WTC11 (cell line): ENCODE results near the gene KIAA1671. TPM values are rescaled to one million over a fixed set of nuclear protein-coding genes. Genes with fewer than 3 reads are reported as not detected.

Experiments used
- ATAC-seq: fragments of 200-7000 bp; cut with Tn5 transposase; 2 replicates; pipeline ENCODE4 v1.10.0; 2021; ENCODE audit warnings: mild to moderate bottlenecking, moderate library complexity
- CTCF ChIA-PET: fragments of 300-600 bp; sonication (Branson Sonifier 250); formaldehyde crosslinking; loops from one replicate; lab custom pipeline; 2021; ENCODE audit warnings: antibody characterized with exemption; lab: Charles Lee
- POLR2A ChIA-PET: fragments of 350-600 bp; sonication (Branson Sonifier 250); formaldehyde crosslinking; loops from one replicate; lab custom pipeline; 2021; ENCODE audit warnings: antibody characterized with exemption; lab: Charles Lee
- DNase-seq: peaks from one replicate; pipeline ENCODE4 v3.0.0; 2021; ENCODE audit warnings: low spot score
- H3K27ac Mint-ChIP-seq: 2 replicates; pipeline ENCODE4 v1.8.0; 2021; ENCODE audit warnings: mixed read lengths
- H3K27me3 Mint-ChIP-seq: 2 replicates; pipeline ENCODE4 v1.8.0; 2021; ENCODE audit warnings: low read depth, mild to moderate bottlenecking, moderate library complexity, mixed read lengths
- H3K36me3 Mint-ChIP-seq: 2 replicates; pipeline ENCODE4 v1.8.0; 2021; ENCODE audit warnings: mixed read lengths
- H3K4me1 Mint-ChIP-seq: 2 replicates; pipeline ENCODE4 v1.8.0; 2022; ENCODE audit warnings: mixed read lengths
- H3K4me3 Mint-ChIP-seq: 2 replicates; pipeline ENCODE4 v1.8.0; 2021; ENCODE audit warnings: mild to moderate bottlenecking, moderate library complexity, mixed read lengths
- H3K9me3 Mint-ChIP-seq: 2 replicates; pipeline ENCODE4 v1.8.0; 2021; ENCODE audit warnings: mixed read lengths
- CREB1 ChIP-seq: sonication (generic); formaldehyde crosslinking; IDR thresholded peaks from 2 replicates; pipeline ENCODE4 v1.8.0; 2023; ENCODE audit warnings: mild to moderate bottlenecking, missing genetic modification reagents
- ETV6 ChIP-seq: sonication (generic); formaldehyde crosslinking; IDR thresholded peaks from 2 replicates; pipeline ENCODE4 v1.8.1; 2022; ENCODE audit warnings: mild to moderate bottlenecking, missing genetic modification reagents
- HMGA2 ChIP-seq: fragments of 250-450 bp; sonication (Bioruptor Pico); IDR thresholded peaks from 2 replicates; pipeline ENCODE4 v1.4.0; 2021; ENCODE audit warnings: mild to moderate bottlenecking, moderate library complexity
- JUN ChIP-seq: sonication (generic); formaldehyde crosslinking; IDR thresholded peaks from 2 replicates; pipeline ENCODE4 v1.8.0; 2023; ENCODE audit warnings: mild to moderate bottlenecking, missing genetic modification reagents
- MXD4 ChIP-seq: fragments of 250-450 bp; sonication (Bioruptor Pico); IDR thresholded peaks from 2 replicates; pipeline ENCODE4 v1.8.0; 2021; ENCODE audit warnings: mild to moderate bottlenecking, moderate library complexity, borderline replicate concordance
- NR3C1 ChIP-seq: sonication (generic); formaldehyde crosslinking; conservative IDR thresholded peaks from 2 replicates; pipeline ENCODE4 v1.8.1; 2023; ENCODE audit warnings: low read depth, mild to moderate bottlenecking, missing genetic modification reagents
- OVOL2 ChIP-seq: fragments of 250-450 bp; sonication (Bioruptor Pico); IDR thresholded peaks from 2 replicates; pipeline ENCODE4 v1.9.0; 2021; ENCODE audit warnings: mild to moderate bottlenecking, borderline replicate concordance
- PRDM15 ChIP-seq: sonication (generic); formaldehyde crosslinking; IDR thresholded peaks from 2 replicates; pipeline ENCODE4 v1.8.0; 2022; ENCODE audit warnings: missing genetic modification reagents
- STAT6 ChIP-seq: sonication (generic); formaldehyde crosslinking; conservative IDR thresholded peaks from 2 replicates; pipeline ENCODE4 v1.8.1; 2023; ENCODE audit warnings: mild to moderate bottlenecking, low read depth, missing genetic modification reagents, moderate library complexity
- ZBTB21 ChIP-seq: sonication (generic); formaldehyde crosslinking; IDR thresholded peaks from 2 replicates; pipeline ENCODE4 v1.8.1; 2023; ENCODE audit warnings: mild to moderate bottlenecking, missing genetic modification reagents, borderline replicate concordance
- ZMAT4 ChIP-seq: fragments of 250-450 bp; sonication (Bioruptor Pico); IDR thresholded peaks from 2 replicates; pipeline ENCODE4 v1.9.0; 2021; ENCODE audit warnings: mild to moderate bottlenecking
- ZNF219 ChIP-seq: sonication (generic); formaldehyde crosslinking; IDR thresholded peaks from 2 replicates; pipeline ENCODE4 v1.8.0; 2023; ENCODE audit warnings: missing genetic modification reagents, mild to moderate bottlenecking, borderline replicate concordance
- ZNF232 ChIP-seq: sonication (generic); formaldehyde crosslinking; IDR thresholded peaks from 2 replicates; pipeline ENCODE4 v1.8.0; 2022; ENCODE audit warnings: mild to moderate bottlenecking, missing genetic modification reagents
- ZNF396 ChIP-seq: fragments of 250-450 bp; sonication (Bioruptor Pico); IDR thresholded peaks from 2 replicates; pipeline ENCODE4 v1.8.0; 2021; ENCODE audit warnings: mild to moderate bottlenecking, moderate library complexity, borderline replicate concordance
- ZNF671 ChIP-seq: fragments of 250-450 bp; sonication (Bioruptor Pico); IDR thresholded peaks from 2 replicates; pipeline ENCODE4 v1.8.0; 2021; ENCODE audit warnings: mild to moderate bottlenecking
- total RNA-seq: library from RNA; stranded (reverse); gene quantifications from 3 replicates; pipeline ENCODE4 v1.2.3, GENCODE V29; 2021
- TF ChIP-seq, protein P1 (sequence below): sonication (generic); formaldehyde crosslinking; IDR thresholded peaks from 2 replicates; pipeline ENCODE4 v1.8.1; 2023; ENCODE audit warnings: mild to moderate bottlenecking, moderate library complexity, missing genetic modification reagents
- TF ChIP-seq, protein P2 (sequence below): fragments of 250-450 bp; sonication (Bioruptor Pico); IDR thresholded peaks from 2 replicates; pipeline ENCODE4 v2.1.2; 2022; ENCODE audit warnings: mild to moderate bottlenecking, moderate library complexity
- TF ChIP-seq, protein P3 (sequence below): sonication (generic); formaldehyde crosslinking; IDR thresholded peaks from 2 replicates; pipeline ENCODE4 v1.8.1; 2023; ENCODE audit warnings: mild to moderate bottlenecking, missing genetic modification reagents, borderline replicate concordance
- TF ChIP-seq, protein P4 (sequence below): sonication (generic); formaldehyde crosslinking; conservative IDR thresholded peaks from 2 replicates; pipeline ENCODE4 v1.8.1; 2022; ENCODE audit warnings: mild to moderate bottlenecking, missing genetic modification reagents

Gene KIAA1671
- total RNA-seq, 1 experiment from 2014 or later = 26.0 TPM

DNA sequence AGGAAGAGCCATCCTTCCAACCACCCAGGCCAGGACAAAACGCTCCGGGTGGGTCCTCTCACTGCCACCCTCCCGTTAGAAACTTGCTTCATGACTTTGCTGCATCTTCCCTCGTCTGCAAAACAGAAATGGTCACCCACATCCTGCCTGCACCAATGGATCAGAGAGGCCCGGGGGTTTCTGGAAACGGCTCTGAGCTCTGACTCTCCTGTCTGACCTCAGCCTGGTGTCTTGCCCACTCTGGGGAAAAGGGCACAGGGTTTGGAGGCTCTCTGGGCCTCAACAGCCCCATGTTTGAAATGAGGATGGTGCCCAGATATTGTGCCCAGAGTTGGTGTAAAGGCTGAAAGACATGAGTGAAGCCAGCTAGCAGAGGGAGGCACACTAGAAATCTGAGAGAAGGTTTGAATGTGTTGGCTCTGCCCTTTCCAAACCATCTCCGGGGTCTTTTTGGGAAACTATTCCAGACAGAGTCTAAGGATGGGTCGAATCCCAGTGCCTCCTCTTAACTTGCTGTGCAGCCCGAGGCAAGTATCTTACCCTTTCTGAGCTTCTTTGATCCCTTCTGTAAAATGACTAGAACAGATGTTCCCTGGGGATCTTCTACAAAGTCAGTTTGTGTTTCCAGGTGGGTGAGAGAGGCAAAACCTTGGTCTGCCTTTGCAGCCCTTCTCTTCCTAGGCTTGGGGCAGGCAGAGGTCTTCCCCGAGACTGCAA lies 249.2 kb downstream of the KIAA1671 start:
- ATAC-seq (no peak), DNase-seq (no peak)
- CTCF ChIA-PET = interaction anchor here (0.8 to 2.3 kb wide), 31 partner anchors 8 to 571 kb away, joined by 3 to 22 read pairs (median 4); no protein-coding TSS in a partner anchor
- no peaks in the 10 kb centered on the region for H3K9me3 Mint-ChIP-seq
- H3K36me3 Mint-ChIP-seq = no peaks in the 10 kb centered on the region
- TF ChIP-seq MXD4 (CRISPR knock-in tag) (no peak), ZNF219 (no peak), PRDM15 (CRISPR knock-in tag) (no peak), CREB1 (CRISPR knock-in tag) (no peak), NR3C1 (no peak), HMGA2 (CRISPR knock-in tag) (no peak), ZNF671 (no peak), JUN (CRISPR knock-in tag) (no peak), ETV6 (CRISPR knock-in tag) (no peak), ZBTB21 (CRISPR knock-in tag) (no peak), ZNF232 (CRISPR knock-in tag) (no peak), OVOL2 (no peak), ZMAT4 (CRISPR knock-in tag) (no peak), ZNF396 (no peak), STAT6 (CRISPR knock-in tag) (no peak)
- TF ChIP-seq, protein P1, sequence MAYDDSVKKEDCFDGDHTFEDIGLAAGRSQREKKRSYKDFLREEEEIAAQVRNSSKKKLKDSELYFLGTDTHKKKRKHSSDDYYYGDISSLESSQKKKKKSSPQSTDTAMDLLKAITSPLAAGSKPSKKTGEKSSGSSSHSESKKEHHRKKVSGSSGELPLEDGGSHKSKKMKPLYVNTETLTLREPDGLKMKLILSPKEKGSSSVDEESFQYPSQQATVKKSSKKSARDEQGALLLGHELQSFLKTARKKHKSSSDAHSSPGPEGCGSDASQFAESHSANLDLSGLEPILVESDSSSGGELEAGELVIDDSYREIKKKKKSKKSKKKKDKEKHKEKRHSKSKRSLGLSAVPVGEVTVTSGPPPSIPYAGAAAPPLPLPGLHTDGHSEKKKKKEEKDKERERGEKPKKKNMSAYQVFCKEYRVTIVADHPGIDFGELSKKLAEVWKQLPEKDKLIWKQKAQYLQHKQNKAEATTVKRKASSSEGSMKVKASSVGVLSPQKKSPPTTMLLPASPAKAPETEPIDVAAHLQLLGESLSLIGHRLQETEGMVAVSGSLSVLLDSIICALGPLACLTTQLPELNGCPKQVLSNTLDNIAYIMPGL (CRISPR knock-in tag) = no peak
- TF ChIP-seq, protein P2, sequence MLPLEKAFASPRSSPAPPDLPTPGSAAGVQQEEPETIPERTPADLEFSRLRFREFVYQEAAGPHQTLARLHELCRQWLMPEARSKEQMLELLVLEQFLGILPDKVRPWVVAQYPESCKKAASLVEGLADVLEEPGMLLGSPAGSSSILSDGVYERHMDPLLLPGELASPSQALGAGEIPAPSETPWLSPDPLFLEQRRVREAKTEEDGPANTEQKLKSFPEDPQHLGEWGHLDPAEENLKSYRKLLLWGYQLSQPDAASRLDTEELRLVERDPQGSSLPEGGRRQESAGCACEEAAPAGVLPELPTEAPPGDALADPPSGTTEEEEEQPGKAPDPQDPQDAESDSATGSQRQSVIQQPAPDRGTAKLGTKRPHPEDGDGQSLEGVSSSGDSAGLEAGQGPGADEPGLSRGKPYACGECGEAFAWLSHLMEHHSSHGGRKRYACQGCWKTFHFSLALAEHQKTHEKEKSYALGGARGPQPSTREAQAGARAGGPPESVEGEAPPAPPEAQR (CRISPR knock-in tag) = no peak
- TF ChIP-seq, protein P3, sequence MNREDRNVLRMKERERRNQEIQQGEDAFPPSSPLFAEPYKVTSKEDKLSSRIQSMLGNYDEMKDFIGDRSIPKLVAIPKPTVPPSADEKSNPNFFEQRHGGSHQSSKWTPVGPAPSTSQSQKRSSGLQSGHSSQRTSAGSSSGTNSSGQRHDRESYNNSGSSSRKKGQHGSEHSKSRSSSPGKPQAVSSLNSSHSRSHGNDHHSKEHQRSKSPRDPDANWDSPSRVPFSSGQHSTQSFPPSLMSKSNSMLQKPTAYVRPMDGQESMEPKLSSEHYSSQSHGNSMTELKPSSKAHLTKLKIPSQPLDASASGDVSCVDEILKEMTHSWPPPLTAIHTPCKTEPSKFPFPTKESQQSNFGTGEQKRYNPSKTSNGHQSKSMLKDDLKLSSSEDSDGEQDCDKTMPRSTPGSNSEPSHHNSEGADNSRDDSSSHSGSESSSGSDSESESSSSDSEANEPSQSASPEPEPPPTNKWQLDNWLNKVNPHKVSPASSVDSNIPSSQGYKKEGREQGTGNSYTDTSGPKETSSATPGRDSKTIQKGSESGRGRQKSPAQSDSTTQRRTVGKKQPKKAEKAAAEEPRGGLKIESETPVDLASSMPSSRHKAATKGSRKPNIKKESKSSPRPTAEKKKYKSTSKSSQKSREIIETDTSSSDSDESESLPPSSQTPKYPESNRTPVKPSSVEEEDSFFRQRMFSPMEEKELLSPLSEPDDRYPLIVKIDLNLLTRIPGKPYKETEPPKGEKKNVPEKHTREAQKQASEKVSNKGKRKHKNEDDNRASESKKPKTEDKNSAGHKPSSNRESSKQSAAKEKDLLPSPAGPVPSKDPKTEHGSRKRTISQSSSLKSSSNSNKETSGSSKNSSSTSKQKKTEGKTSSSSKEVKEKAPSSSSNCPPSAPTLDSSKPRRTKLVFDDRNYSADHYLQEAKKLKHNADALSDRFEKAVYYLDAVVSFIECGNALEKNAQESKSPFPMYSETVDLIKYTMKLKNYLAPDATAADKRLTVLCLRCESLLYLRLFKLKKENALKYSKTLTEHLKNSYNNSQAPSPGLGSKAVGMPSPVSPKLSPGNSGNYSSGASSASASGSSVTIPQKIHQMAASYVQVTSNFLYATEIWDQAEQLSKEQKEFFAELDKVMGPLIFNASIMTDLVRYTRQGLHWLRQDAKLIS (CRISPR knock-in tag) = no peak
- TF ChIP-seq, protein P4, sequence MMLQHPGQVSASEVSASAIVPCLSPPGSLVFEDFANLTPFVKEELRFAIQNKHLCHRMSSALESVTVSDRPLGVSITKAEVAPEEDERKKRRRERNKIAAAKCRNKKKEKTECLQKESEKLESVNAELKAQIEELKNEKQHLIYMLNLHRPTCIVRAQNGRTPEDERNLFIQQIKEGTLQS (CRISPR knock-in tag) = no peak
- H3K4me1 Mint-ChIP-seq = no peaks in the 10 kb centered on the region
- no peak overlapping the region for H3K27ac Mint-ChIP-seq
- no peak overlapping the region for H3K4me3 Mint-ChIP-seq
- no peaks in the 10 kb centered on the region for H3K27me3 Mint-ChIP-seq
- POLR2A ChIA-PET = interaction anchor here (0.5 to 0.9 kb wide), 2 partner anchors 11 to 197 kb away, joined by 3 to 5 read pairs; no protein-coding TSS in a partner anchor
